ENCODE data around the gene DDX51. TPM values are rescaled to one million over a fixed set of nuclear protein-coding genes. Genes with fewer than 3 reads are reported as not detected.
"Not testable (repeated sequence)": the region's sequence is repeated elsewhere in the genome, so short reads cannot be mapped to it uniquely, and the experiment has no call there.

DDX51 gene
- polyA plus RNA-seq, 2 of the 4 experiments (the other 2 are of a cell fraction), result 10.2 to 22.6 TPM

DNA sequence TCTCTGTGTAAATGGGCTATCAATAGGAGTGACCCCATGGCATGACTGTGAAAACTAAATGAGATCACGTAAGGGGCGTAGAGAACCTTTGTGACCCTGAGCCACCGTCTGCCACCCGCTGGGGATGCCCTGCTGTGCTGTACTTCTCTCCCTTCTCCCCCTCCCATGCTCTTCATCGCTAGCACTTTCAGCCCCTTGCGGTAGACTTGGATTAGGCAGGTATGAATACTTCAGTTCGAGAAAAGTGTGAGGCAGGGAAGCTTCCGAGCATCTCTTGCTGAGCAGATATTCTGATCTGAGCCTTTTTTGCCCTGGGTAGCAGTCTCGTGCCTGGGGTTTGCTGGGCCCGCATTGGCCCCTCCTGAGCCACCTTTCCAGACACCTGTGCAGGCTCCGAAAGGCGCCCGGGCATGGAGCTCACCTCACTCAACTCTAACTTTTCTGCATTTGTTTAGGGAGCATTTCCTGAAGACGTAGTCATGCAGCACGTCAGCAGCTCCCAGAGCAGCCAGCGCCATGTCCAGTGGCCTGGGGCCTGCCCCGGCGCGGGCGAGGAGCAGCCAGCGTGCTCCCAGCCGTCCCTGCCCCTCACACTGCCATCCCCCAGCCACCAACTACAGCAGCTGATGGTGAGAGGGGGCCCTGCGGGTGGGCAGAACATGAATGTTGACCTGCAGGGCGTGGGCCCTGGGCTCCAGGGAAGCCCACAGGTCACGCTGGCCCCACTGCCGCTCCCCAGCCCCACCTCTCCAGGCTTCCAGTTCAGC is 40.4 kb downstream of the DDX51 start:
- no peak overlapping the region for H3K4me3 ChIP-seq
- H3K9me3 ChIP-seq, result no peaks in the 10 kb centered on the region
- FAIRE-seq, result no peak
- WGBS (ENCODE audit: missing lambda C conversion rate), result 93% methylated on average over 20 of the region's 26 CpGs
- H3K27ac ChIP-seq, result no peak overlapping the region
- no peaks in the 10 kb centered on the region for H3K4me1 ChIP-seq
- TF ChIP-seq SMC3 (IDR thresholded peaks at IDR 0.05) (no peak), HEYL (CRISPR knock-in tag; IDR thresholded peaks at IDR 0.05) (no peak), HOXB13 (CRISPR knock-in tag; IDR thresholded peaks at IDR 0.05; ENCODE audit: low read depth) (no peak), KDM5A (IDR thresholded peaks at IDR 0.05) (no peak)
- peak in 1 of 2 experiments; percentile 25; a peak in 3 of 6 replicates for ATAC-seq
- H3K4me2 ChIP-seq, result no peak overlapping the region
- no peak for DNase-seq (ENCODE audit: low read depth in 1 of 2, low spot score in 1 of 2)
- ChIA-PET CTCF (no interaction called here), POLR2A (no interaction called here)

DNA sequence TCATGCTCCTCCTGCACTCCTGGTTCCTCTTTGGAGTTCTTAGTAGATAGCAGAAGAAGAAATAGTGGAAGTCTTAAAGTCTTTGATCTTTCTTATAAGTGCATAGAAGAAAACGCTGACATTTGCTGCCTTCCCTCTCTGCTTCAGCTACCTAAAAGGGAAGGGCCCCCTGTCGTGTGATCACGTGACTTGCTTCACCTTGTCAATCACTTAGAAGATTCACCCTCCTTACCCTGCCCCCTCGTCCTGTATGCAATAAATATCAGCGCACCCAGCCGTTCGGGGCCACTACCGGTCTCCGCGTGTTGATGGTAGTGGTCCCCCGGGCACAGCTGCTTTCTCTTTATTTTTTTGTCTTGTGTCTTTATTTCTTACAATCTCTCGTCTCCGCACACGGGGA is 41.0 kb downstream of the DDX51 start:
- H3K27ac ChIP-seq; ATAC-seq; FAIRE-seq; H3K9me3 ChIP-seq; H3K4me1 ChIP-seq; DNase-seq (ENCODE audit: low read depth in 1 of 2, low spot score in 1 of 2); H3K4me2 ChIP-seq; CTCF ChIA-PET; H3K4me3 ChIP-seq; POLR2A ChIA-PET: not testable (repeated sequence)
- 89% methylated on average over 14 of the region's 14 CpGs for WGBS (ENCODE audit: missing lambda C conversion rate)

DNA sequence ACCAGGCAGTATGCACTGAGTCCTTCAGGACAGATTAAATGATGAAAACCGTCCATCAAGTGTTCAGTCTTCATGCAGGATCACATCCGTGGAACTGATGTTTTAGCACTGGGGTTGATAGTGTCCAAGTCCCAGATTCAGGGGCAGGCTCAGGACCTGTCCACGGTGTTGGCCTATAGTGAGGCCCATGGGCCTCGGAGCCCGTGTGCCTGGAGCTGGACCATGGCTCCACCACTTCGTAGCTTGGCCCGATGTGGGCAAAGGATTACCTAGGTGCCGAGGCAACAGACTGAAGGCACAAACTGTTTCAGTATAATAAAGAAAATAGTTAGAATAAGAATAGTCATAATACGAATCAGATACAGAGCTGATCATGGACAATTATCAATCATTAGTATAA is 41.8 kb downstream of the DDX51 start:
- CTCF ChIA-PET, result no interaction called here

More for the DNA sequence above, 41.8 kb downstream of the DDX51 start:
- H3K4me1 ChIP-seq, result no peaks in the 10 kb centered on the region
- ATAC-seq (no peak; a peak in 1 of 6 replicates), DNase-seq (ENCODE audit: low read depth in 1 of 2, low spot score in 1 of 2) (no peak), FAIRE-seq (no peak)
- no peak overlapping the region for H3K4me3 ChIP-seq
- no peak for TF ChIP-seq RAD21 (conservative IDR thresholded peaks at IDR 0.05 in 1 of 2, IDR thresholded peaks at IDR 0.05 in 1 of 2)
- no peak for TF ChIP-seq POLR2A (IDR thresholded peaks at IDR 0.05; ENCODE audit: low read length)
- no peak for TF ChIP-seq ZNF302 (CRISPR knock-in tag; IDR thresholded peaks at IDR 0.05)
- TF ChIP-seq JUNB (IDR thresholded peaks at IDR 0.05), result no peak
- no peak for TF ChIP-seq RCOR1 (IDR thresholded peaks at IDR 0.05; ENCODE audit: low read depth, low read length)
- no peak for TF ChIP-seq ESRRA (IDR thresholded peaks at IDR 0.05; ENCODE audit: borderline replicate concordance, low read length)
- TF ChIP-seq HOXB5 (CRISPR knock-in tag; IDR thresholded peaks at IDR 0.05), result no peak
- TF ChIP-seq, protein P1, sequence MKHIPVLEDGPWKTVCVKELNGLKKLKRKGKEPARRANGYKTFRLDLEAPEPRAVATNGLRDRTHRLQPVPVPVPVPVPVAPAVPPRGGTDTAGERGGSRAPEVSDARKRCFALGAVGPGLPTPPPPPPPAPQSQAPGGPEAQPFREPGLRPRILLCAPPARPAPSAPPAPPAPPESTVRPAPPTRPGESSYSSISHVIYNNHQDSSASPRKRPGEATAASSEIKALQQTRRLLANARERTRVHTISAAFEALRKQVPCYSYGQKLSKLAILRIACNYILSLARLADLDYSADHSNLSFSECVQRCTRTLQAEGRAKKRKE (CRISPR knock-in tag; IDR thresholded peaks at IDR 0.05; ENCODE audit: low read depth), result no peak
- TF ChIP-seq, protein P2, sequence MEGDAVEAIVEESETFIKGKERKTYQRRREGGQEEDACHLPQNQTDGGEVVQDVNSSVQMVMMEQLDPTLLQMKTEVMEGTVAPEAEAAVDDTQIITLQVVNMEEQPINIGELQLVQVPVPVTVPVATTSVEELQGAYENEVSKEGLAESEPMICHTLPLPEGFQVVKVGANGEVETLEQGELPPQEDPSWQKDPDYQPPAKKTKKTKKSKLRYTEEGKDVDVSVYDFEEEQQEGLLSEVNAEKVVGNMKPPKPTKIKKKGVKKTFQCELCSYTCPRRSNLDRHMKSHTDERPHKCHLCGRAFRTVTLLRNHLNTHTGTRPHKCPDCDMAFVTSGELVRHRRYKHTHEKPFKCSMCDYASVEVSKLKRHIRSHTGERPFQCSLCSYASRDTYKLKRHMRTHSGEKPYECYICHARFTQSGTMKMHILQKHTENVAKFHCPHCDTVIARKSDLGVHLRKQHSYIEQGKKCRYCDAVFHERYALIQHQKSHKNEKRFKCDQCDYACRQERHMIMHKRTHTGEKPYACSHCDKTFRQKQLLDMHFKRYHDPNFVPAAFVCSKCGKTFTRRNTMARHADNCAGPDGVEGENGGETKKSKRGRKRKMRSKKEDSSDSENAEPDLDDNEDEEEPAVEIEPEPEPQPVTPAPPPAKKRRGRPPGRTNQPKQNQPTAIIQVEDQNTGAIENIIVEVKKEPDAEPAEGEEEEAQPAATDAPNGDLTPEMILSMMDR (IDR thresholded peaks at IDR 0.05), result no peak
- TF ChIP-seq, protein P3, sequence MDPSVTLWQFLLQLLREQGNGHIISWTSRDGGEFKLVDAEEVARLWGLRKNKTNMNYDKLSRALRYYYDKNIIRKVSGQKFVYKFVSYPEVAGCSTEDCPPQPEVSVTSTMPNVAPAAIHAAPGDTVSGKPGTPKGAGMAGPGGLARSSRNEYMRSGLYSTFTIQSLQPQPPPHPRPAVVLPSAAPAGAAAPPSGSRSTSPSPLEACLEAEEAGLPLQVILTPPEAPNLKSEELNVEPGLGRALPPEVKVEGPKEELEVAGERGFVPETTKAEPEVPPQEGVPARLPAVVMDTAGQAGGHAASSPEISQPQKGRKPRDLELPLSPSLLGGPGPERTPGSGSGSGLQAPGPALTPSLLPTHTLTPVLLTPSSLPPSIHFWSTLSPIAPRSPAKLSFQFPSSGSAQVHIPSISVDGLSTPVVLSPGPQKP (IDR thresholded peaks at IDR 0.05; ENCODE audit: low read depth, low read length), result no peak
- TF ChIP-seq EHF (CRISPR knock-in tag; IDR thresholded peaks at IDR 0.05), result no peak
- TF ChIP-seq KDM5A (IDR thresholded peaks at IDR 0.05), result no peak
- no peak for TF ChIP-seq TP53 (CRISPR knock-in tag; IDR thresholded peaks at IDR 0.05)
- TF ChIP-seq, protein P4, sequence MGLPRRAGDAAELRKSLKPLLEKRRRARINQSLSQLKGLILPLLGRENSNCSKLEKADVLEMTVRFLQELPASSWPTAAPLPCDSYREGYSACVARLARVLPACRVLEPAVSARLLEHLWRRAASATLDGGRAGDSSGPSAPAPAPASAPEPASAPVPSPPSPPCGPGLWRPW (IDR thresholded peaks at IDR 0.05), result no peak
- TF ChIP-seq FOSL2 (IDR thresholded peaks at IDR 0.05), result no peak
- no peak for TF ChIP-seq FOSL2 (CRISPR knock-in tag; IDR thresholded peaks at IDR 0.05)
- H3K4me2 ChIP-seq, result no peak overlapping the region
- H3K27ac ChIP-seq, result no peak overlapping the region
- no peaks in the 10 kb centered on the region for H3K9me3 ChIP-seq
- POLR2A ChIA-PET, result no interaction called here
- 92% methylated on average over 8 of the region's 9 CpGs for WGBS (ENCODE audit: missing lambda C conversion rate)

Data from A549 (cell line).